CD14-positive monocyte (primary cell): ENCODE measurements around the gene NRXN3. TPM values are rescaled to one million over a fixed set of nuclear protein-coding genes. Genes with fewer than 3 reads are reported as not detected.

Source experiments
- DNase-seq, 3 donors: peaks; one replicate each; pipeline ENCODE4 v3.0.0-alpha.2; 2011 to 2022
- H2AFZ ChIP-seq: 2 replicates; pipeline ENCODE4 v1.6.0; 2012; ENCODE audit warnings: mild to moderate bottlenecking, low read depth, low read length, inconsistent platforms; ENCODE audit not compliant: insufficient read depth, poor library complexity, severe bottlenecking
- H3K27ac ChIP-seq, 2 donors: 1 replicate in 1 of 2; 2 replicates in 1 of 2; pipeline ENCODE4 v1.5.1; 2012 to 2013; ENCODE audit warnings: low read length in 2 of 2, control low read depth in 1 of 2, inconsistent platforms in 1 of 2, low read depth in 1 of 2, mild to moderate bottlenecking in 1 of 2
- H3K27me3 ChIP-seq, 2 donors: one replicate each; pipeline versions ENCODE4 v1.6.0 to v1.6.1; 2011 to 2013; ENCODE audit warnings: low read length in 2 of 2; ENCODE audit not compliant: control insufficient read depth in 2 of 2, insufficient read depth in 2 of 2
- H3K36me3 ChIP-seq, 2 donors: replicated peaks in 1 of 2; 1 replicate in 1 of 2; 2 replicates in 1 of 2; pipeline versions ENCODE4 v1.5.1 to v1.6.1; 2012 to 2013; ENCODE audit warnings: low read length in 2 of 2, control low read depth in 1 of 2, inconsistent platforms in 1 of 2, mild to moderate bottlenecking in 1 of 2; ENCODE audit not compliant: insufficient read depth in 2 of 2, control insufficient read depth in 1 of 2
- H3K4me1 ChIP-seq, 2 donors: 1 replicate in 1 of 2; 2 replicates in 1 of 2; pipeline versions ENCODE4 v1.5.1 to v1.6.1; 2012 to 2013; ENCODE audit warnings: low read length in 2 of 2, control low read depth in 1 of 2, inconsistent platforms in 1 of 2, mild to moderate bottlenecking in 1 of 2, moderate library complexity in 1 of 2; ENCODE audit not compliant: insufficient read depth in 2 of 2, control insufficient read depth in 1 of 2
- H3K4me2 ChIP-seq: replicated peaks from 2 replicates; pipeline ENCODE3; 2012; ENCODE audit warnings: low read length, moderate library complexity, mild to moderate bottlenecking; ENCODE audit not compliant: poor library complexity, severe bottlenecking; ENCODE audit errors: extremely low read depth
- H3K4me3 ChIP-seq, 3 experiments: fragments of 200-600 bp in 1 of 3; sonication (generic) in 1 of 3; replicated peaks in 1 of 3; 1 replicate in 2 of 3; 2 replicates in 1 of 3; pipeline ENCODE4 v1.5.1; 2011 to 2013; ENCODE audit warnings: low read length in 3 of 3, mild to moderate bottlenecking in 3 of 3, control low read depth in 2 of 3, low read depth in 2 of 3, inconsistent platforms in 1 of 3, moderate library complexity in 1 of 3
- H3K79me2 ChIP-seq: 2 replicates; pipeline ENCODE4 v1.6.0; 2012; ENCODE audit warnings: mild to moderate bottlenecking, control low read depth, inconsistent platforms, low read length, moderate library complexity; ENCODE audit not compliant: insufficient read depth
- H3K9ac ChIP-seq: 2 replicates; pipeline ENCODE4 v1.6.0; 2017; ENCODE audit warnings: low read length, mild to moderate bottlenecking; ENCODE audit not compliant: insufficient read depth, poor library complexity, severe bottlenecking
- H3K9me3 ChIP-seq, 2 donors: replicated peaks in 1 of 2; 1 replicate in 1 of 2; 2 replicates in 1 of 2; pipeline versions ENCODE4 v1.5.1 to v1.6.1; 2012 to 2013; ENCODE audit warnings: low read length in 2 of 2, control low read depth in 1 of 2; ENCODE audit not compliant: control insufficient read depth in 1 of 2, insufficient read depth in 1 of 2
- H4K20me1 ChIP-seq: 2 replicates; pipeline ENCODE4 v1.6.0; 2012; ENCODE audit warnings: mild to moderate bottlenecking, low read length, control low read depth, moderate library complexity; ENCODE audit not compliant: insufficient read depth
- H3K27ac Mint-ChIP-seq, 7 donors: one replicate each; pipeline ENCODE4 v1.8.0; 2020; ENCODE audit warnings: mild to moderate bottlenecking in 7 of 7, mixed read lengths in 7 of 7, moderate library complexity in 6 of 7, inconsistent platforms in 2 of 7
- H3K27me3 Mint-ChIP-seq, 3 donors: one replicate each; pipeline ENCODE4 v1.8.0; 2021 to 2022; ENCODE audit warnings: low read depth in 3 of 3, mild to moderate bottlenecking in 3 of 3, mixed read lengths in 3 of 3, moderate library complexity in 3 of 3, inconsistent platforms in 1 of 3
- H3K36me3 Mint-ChIP-seq, 2 donors: one replicate each; pipeline ENCODE4 v1.8.0; 2020; ENCODE audit warnings: mixed read lengths in 2 of 2, inconsistent platforms in 1 of 2, mild to moderate bottlenecking in 1 of 2
- H3K4me1 Mint-ChIP-seq: one replicate; pipeline ENCODE4 v1.8.0; 2020; ENCODE audit warnings: mild to moderate bottlenecking, mixed read lengths
- H3K4me3 Mint-ChIP-seq, 2 donors: one replicate each; pipeline ENCODE4 v1.8.0; 2020; ENCODE audit warnings: mild to moderate bottlenecking in 2 of 2, mixed read lengths in 2 of 2, moderate library complexity in 1 of 2
- H3K9me3 Mint-ChIP-seq, 7 donors: one replicate each; pipeline ENCODE4 v1.8.0; 2020 to 2022; ENCODE audit warnings: mixed read lengths in 7 of 7, mild to moderate bottlenecking in 6 of 7, moderate library complexity in 6 of 7, inconsistent platforms in 2 of 7
- CTCF ChIP-seq: fragments of 200-600 bp; IDR thresholded peaks from one replicate; pipeline ENCODE4 v1.8.0; 2022; ENCODE audit warnings: antibody characterized with exemption, mild to moderate bottlenecking
- WGBS: methylation state at CpG from one replicate; pipeline ENCODE4 v1.1.5; 2013; ENCODE audit warnings: missing lambda C conversion rate; ENCODE audit not compliant: insufficient coverage; 5-methylcytosine and 5-hydroxymethylcytosine counted together
- intact Hi-C, 2 donors: fragments of 100-400 bp; cut with micrococcal nuclease; formaldehyde crosslinking; loops; one replicate each; pipeline versions ENCODE4 v1.15.0 to v1.15.1; 2023
- polyA plus RNA-seq, 3 donors: library from polyadenylated mRNA; depleted of rRNA in 1 of 3; unstranded in 2 of 3; stranded (reverse) in 1 of 3; fragments of 300-500 nt in 2 of 3; fragments of >200 nt in 1 of 3; fragmentation: Illumina TruSeq in 2 of 3; gene quantifications; 1 replicate in 2 of 3; 2 replicates in 1 of 3; pipeline ENCODE4 v1.2.3, GENCODE V29; 2012 to 2021

The NRXN3 gene
- polyA plus RNA-seq, 3 donors, result not detected

GRCh38 chr14:79443602-79444001, 1273.4 kb downstream of the NRXN3 start:
- Mint-ChIP-seq H3K4me1 (no peaks in the 10 kb centered on the region), H3K4me3 (no peak overlapping the region), H3K27ac (no peak overlapping the region), H3K36me3 (no peaks in the 10 kb centered on the region), H3K27me3 (peaks cover 0 to 2% (median 1%) of the 10 kb centered on the region in 3 donors), H3K9me3 (peaks cover 0 to 6% (median 0%) of the 10 kb centered on the region in 7 donors)
- intact Hi-C loops, result no loop called here
- H3K27me3 ChIP-seq, result no peaks in the 10 kb centered on the region
- no peak overlapping the region for H3K27ac ChIP-seq
- H3K4me1 ChIP-seq, result no peaks in the 10 kb centered on the region
- H4K20me1 ChIP-seq, result no peaks in the 10 kb centered on the region
- H3K36me3 ChIP-seq, result no peaks in the 10 kb centered on the region
- H2AFZ ChIP-seq, result no peak overlapping the region
- TF ChIP-seq CTCF, result no peak
- H3K9me3 ChIP-seq, result no peaks in the 10 kb centered on the region
- H3K4me3 ChIP-seq, result no peak overlapping the region
- H3K79me2 ChIP-seq, result no peaks in the 10 kb centered on the region
- no peak for DNase-seq
- no peak overlapping the region for H3K9ac ChIP-seq
- no peak overlapping the region for H3K4me2 ChIP-seq

DNA sequence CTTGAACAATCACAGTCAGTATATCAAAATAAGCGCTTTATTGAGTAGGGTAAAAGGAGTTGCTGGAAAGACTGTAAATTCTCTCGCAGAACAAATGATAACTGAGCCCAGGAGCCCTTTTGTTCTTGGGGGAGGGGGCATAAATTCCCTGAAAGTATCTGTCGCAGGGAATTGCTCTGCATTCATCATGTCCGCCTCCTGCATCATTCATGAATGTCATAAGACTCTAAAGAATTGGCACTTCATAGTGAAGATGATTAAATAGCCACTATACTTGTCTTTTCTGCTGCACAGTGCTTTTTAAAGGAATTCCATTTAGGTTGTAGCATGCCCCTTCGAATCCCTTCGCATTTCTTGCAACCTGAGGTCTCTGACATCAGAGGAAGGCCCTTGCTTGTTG, 1278.8 kb downstream of the NRXN3 start:
- intact Hi-C loops, result no loop called here
- Histone ChIP-seq H3K27ac (no peak overlapping the region), H3K36me3 (no peaks in the 10 kb centered on the region), H4K20me1 (no peaks in the 10 kb centered on the region), H3K4me3 (no peak overlapping the region), H3K9me3 (no peaks in the 10 kb centered on the region), H3K4me1 (no peaks in the 10 kb centered on the region), H3K79me2 (no peaks in the 10 kb centered on the region), H2AFZ (no peak overlapping the region), H3K27me3 (no peaks in the 10 kb centered on the region), H3K4me2 (no peak overlapping the region), H3K9ac (no peak overlapping the region)
- WGBS, result 84% methylated on average over 3 of the region's 6 CpGs
- Mint-ChIP-seq H3K4me1 (no peaks in the 10 kb centered on the region), H3K4me3 (no peak overlapping the region), H3K27ac (no peak overlapping the region), H3K36me3 (no peaks in the 10 kb centered on the region), H3K9me3 (peaks cover 0 to 6% (median 0%) of the 10 kb centered on the region in 7 donors), H3K27me3 (peaks cover 0 to 2% (median 1%) of the 10 kb centered on the region in 3 donors)
- TF ChIP-seq CTCF, result no peak
- DNase-seq, result no peak
